SKM-1 (cell line): Measurements from ENCODE around the gene TUB.

Experiments used
- DNase-seq: peaks from one replicate; lab custom pipeline; 2025; ENCODE audit not compliant: unreplicated experiment; lab: John Stamatoyannopoulos, UW

TUB gene

GRCh38 chr11:8067929-8068575 lies 13.0 kb upstream of the TUB start:
- DNase-seq, result no peak

DNA sequence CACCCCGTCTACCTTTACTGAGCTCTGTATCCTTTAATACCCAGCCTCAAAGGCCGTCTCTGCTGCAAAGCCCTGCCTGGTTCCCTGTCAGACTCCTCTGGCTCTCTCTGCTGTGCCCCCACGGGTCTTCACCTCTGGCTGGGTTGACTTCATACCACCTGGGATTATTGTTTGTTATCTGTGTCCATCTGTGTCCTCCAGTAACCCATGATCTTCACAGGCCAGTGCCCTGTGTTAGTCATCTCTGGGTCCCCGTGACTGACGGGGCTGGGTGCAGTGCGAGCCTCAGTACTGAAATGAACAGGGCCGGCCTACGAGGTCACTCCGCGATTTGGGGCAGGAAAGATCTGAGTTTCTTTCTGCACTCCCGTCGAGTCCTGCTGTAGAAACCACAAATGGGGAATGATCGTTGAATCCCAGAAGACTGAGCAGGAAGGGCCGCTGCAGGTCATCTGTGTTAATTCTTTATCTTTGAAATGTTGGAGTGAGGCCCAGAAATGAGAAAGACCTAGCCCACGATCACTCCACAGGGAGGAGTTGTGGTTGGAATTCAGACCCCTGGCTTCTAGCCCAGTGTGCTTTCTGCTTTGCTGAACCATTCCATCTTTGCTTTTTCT lies 12.3 kb upstream of the TUB start:
- no peak for DNase-seq

DNA sequence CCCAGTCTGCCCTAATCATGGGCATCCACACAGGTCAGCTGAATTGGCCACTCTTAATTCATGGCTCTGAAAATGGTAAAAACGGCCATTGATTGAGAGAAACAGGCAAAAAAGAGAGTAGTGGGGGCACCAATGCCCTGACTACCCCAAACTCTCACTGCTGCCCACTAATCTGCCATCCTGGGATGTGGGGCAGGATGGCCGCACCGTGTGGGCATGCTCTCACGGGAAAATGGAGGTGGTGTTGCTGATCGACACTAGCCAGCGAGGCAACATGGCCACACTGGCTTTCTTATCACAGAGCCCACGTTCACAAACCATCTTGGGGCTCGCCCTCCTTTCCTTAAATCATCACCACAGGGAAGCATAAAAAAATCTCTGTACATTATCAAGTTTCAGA lies 11.2 kb upstream of the TUB start:
- no peak for DNase-seq

DNA sequence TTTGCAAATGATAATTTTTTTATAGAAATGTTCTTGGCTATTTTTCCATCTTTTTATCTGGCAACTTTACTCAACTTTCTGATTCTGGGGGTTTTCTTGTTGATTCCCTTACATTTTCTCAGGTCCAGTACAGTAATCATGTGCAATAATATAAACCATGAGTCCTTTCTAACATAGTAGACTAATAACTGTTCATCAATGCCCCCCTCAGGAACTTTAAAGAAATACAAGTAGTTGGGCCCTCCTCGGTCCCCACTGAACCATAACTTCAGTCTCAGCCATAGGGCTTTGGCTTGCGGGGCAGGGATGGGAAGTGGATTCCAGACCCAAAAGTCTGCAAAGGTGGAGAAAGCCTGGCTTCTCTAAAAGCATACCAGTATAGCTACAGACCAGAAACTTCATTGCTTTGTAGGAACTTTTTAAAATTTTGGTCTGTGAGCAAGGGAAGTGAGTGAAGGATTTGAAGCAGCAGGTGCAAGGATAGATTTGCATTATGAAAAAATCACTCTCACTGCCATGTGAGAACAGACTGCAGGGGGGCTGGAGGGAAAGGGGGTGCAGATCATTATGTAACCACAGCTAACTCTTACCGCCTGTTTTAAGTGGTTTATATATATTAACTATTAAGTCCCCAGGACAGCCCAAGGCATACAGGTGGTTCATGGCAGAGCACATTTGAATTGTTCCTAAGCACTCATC lies 10.4 kb upstream of the TUB start:
- peak; percentile 24 for DNase-seq

DNA sequence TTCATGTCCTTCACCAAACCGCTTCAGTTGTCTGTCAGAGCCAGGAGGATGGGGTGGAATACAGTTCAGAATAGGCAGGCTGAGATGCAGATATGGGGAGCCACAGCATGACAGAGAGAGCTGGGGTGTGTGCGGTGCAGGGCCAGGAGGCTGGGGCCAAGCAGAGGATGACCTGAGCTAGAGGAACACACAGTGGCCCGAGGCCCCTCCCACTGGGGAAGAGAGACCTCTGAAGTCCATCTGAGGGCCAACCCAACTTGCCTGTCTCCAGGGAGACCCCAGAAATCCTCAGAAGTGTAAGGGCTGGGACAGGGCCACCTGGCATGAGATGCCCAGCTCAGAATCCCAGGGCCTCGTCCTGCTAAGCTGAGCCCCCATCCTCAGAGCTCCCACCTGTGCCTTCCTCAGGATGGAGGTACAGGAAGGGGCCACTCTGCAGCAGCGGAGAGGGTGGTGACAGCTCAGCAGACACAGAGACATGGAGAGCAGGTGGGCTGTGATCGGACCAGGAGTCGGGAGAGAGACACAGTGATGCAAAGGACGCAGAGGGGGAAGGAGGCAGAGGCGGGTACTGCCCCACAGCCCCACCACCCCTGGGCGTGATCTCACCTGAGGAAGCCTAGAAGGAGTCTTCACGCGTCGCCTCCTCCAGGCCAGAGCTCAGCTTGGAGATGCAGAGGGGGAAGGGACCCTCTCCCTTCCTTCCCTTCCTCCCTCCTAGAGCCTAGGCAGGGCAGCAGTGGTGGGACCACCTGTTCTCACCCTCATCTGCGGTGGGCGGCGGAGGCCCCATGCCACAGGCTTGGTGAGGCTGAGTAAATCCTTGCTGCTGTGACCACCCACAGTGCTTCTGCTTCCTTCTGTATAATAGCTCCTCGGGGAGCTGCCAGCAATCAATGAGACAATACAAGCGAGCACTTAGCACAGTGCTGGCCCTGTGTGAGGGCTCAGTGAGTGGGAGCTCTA lies 9.1 kb upstream of the TUB start:
- no peak for DNase-seq

DNA sequence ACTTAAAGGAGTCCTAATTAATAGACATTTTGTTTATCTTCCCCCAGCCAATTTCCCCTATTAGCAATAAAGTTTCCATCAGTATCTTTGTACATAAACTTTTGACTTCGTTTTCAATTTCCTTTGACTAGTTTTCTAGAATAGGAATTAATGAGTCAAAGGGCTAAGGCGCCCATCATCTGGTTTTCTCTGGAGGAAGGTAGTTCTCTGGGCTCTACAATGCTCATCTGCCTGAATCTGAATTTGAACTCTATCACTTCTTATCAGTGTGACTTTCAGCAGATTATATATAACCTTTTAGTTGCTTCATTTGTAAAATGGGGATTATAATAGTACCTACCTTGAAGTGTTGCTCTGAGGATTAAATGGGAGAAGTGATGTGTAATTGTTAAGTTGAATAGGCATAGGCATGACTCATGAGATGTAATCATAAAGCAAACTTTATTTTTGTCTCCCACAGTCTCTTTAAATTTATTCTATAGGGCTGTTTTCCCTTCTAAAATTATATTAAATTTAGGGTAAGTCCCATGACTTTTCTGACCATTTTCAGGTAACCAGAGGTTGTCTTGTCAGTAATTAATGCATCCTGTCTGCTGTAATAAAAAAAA lies 5.8 kb upstream of the TUB start:
- DNase-seq, result no peak

GRCh38 chr11:8079111-8079675 lies 1.8 kb upstream of the TUB start:
- DNase-seq, result no peak

DNA sequence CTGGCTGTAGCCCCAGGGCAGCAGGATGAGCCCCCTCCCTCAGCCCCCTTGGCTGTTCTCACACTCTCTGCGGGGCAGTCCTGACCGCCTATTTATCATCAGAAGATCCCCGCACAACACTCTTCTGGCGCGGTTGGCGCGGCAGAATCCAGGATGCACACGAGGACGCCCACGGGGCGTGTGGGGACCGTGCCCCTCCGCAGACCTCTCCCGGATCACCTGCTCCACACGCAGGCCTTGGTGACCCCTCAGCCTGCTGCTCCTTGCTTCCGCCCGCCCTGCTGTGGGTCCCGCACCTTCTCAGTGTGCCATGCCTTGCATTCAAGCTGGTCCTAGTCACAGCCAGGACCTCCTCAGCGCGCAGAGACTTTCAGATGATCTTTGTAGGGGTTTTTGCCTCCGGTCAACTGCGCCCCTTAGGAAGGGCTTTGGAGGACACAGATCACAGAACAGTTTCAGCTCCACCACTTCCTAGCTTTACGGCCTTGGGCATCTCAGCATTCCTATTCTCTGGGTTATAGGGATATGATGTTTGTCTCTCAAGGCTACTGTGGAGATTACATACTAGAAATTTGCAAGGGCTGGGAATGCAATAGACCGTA lies 841 bp upstream of the TUB start:
- no peak for DNase-seq

GRCh38 chr11:8081591-8082250 lies 710 bp downstream of the TUB start:
- DNase-seq, result no peak

DNA sequence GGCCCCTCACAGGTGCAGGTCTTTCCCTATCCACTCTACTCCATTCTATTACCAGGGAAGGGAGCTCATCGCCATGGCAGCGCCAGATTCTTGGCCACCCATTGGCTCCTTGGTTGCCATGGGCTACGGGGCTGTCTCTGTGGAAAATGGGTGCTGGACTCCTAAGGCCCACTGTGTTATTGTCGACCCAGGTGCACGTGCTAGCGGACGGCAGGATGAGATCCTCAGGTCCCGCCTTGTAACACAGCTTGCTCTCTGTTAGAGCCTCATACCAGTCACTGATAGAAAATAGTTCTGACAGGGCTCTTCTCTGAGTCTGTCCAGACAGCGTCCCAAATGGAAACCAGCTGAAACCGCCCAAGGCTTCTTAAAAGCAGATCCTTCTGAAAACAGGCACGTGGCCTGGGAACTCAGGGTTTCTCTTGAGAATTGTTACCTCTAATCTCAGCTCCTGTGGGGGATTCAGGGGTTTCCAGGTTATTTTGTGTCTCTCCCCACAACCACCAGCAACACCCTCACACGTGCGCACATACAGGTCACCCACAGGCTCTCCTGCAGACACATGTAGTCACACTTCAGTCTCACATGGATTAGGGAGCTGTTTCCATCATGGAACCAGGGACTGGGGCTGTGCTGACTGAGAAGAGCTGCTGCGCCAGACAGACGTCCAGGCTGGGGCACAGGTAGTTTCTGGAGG lies 1.5 kb downstream of the TUB start:
- no peak for DNase-seq

DNA sequence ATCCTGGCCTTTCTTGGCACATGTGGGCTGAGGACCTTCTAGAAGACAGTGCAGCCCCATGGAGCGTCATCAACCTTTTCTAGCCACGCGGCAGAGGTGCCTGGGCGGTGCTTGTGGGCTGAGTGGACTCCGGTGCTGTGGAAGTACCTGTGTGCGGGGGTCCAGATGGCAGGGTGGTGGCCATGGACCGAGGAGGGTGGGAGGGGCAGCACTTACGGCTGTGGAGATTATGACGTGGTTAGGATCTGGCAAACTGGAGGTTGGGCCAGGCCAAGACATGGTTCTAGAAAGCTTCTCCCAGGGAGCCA lies 2.0 kb downstream of the TUB start:
- no peak for DNase-seq

GRCh38 chr11:8083871-8084281 lies 2.9 kb downstream of the TUB start:
- no peak for DNase-seq

- DNase-seq, result no peak
Measured at GRCh38 chr11:8084352-8084751, 3.3 kb downstream of the TUB start.

DNA sequence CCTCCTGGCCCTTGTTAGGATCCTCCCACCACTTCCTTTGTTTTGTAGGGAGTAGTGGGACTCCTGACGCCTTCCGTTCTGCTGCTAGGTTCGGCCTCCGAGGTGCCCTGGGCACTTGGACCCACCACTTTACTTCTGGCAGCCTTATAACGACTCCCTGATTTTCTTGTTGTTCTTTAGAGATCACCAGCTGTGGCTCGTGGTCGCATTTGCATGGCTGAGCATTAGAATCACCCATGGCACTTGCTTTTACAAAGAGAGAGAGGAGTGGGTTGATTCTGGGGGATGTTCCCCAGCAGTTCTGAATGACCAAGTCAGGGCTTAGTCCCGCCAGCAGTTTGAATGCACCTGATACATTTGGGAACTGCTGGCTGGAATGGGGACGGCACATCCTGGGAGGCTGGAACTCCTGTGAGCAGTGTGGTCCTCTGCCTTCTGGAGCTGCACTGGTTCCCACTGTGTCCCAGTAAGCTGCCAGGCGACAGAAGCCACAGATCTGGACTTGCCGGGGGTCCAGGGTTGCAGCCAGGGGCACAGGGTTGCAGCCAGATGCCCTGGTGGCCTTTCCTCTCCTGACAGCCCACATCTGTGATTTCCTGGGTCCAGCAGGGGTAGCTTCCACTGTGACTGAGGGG lies 4.1 kb downstream of the TUB start:
- no peak for DNase-seq

- no peak for DNase-seq
Measured at GRCh38 chr11:8086001-8086479, 5.0 kb downstream of the TUB start.

GRCh38 chr11:8086571-8086970 lies 5.6 kb downstream of the TUB start:
- no peak for DNase-seq

DNA sequence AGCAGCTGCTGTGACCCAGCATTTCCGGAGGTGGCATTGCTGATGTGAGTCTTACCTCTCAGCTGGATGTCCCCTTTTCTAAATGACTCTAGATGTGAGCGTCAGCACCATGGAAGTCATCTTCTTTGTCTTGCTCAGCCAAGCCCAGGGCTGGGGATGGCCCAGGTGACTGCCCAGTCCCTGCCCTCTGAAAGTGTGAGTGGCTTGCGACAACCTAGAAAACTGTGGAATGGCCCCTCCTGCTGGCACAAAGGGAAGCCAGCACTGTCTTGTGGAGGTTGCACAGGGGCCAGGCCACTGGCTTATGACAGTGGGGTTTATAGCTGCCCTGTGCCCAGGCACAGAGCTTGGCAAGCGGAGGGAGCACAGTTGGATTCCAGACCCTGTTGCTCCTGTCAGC lies 6.2 kb downstream of the TUB start:
- DNase-seq, result no peak

DNA sequence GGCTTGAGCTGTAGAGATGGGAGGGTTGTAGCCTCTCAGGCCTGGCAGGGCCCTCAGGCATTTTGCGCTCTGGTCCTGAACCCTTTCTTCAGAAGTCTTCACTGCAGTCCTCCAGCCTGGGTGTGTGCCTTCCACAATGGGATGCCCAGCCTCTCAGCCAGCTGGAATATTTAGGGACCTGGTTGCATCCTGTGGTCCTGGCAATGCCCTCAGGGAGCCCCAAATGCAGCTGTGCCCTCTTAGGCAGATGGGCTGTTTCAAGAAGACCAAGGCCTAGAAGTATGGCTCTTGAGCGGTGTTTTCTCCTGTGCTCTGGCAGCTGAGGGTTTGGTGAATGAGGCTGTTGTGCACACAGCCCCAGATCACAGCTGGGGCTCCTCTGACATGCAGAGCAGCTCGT lies 6.7 kb downstream of the TUB start:
- no peak for DNase-seq
